Daoy (cell line): Measurements from ENCODE around the gene ADARB1. TPM values are rescaled to one million over a fixed set of nuclear protein-coding genes. Genes with fewer than 3 reads are reported as not detected.

Experiments
- DNase-seq: peaks from one replicate; pipeline ENCODE4 v3.0.0-alpha.2; 2015; ENCODE audit warnings: low read depth
- total RNA-seq: library from RNA; depleted of rRNA; stranded (reverse); fragments of >200 nt; shearing (Covaris generic); gene quantifications from 2 replicates; pipeline ENCODE4 v1.2.3, GENCODE V29; 2014

Gene ADARB1
- total RNA-seq, 1 experiment from 2014 or later, result 4.7 TPM

- no peak for DNase-seq
Measured at GRCh38 chr21:45200581-45201296, 126.4 kb downstream of the ADARB1 start.

- DNase-seq, result no peak
Measured at GRCh38 chr21:45202344-45202743, 128.0 kb downstream of the ADARB1 start.

- DNase-seq, result no peak
Measured at GRCh38 chr21:45202889-45203288, 128.5 kb downstream of the ADARB1 start.

GRCh38 chr21:45203983-45204382, 129.6 kb downstream of the ADARB1 start:
- no peak for DNase-seq

- no peak for DNase-seq
Measured at GRCh38 chr21:45204395-45204794, 130.0 kb downstream of the ADARB1 start.

GRCh38 chr21:45207839-45208626, 133.7 kb downstream of the ADARB1 start:
- no peak for DNase-seq

GRCh38 chr21:45208627-45208951, 134.2 kb downstream of the ADARB1 start:
- DNase-seq, result peak; percentile 42

- no peak for DNase-seq
Measured at GRCh38 chr21:45209046-45209445, 134.7 kb downstream of the ADARB1 start.

- no peak for DNase-seq
Measured at GRCh38 chr21:45209685-45210284, 135.4 kb downstream of the ADARB1 start.

GRCh38 chr21:45210461-45210983, 136.1 kb downstream of the ADARB1 start:
- no peak for DNase-seq

- no peak for DNase-seq
Measured at GRCh38 chr21:45211661-45212060, 137.3 kb downstream of the ADARB1 start.

- no peak for DNase-seq
Measured at GRCh38 chr21:45213392-45213791, 139.0 kb downstream of the ADARB1 start.

GRCh38 chr21:45215213-45215612, 140.8 kb downstream of the ADARB1 start:
- DNase-seq, result no peak

- DNase-seq, result no peak
Measured at GRCh38 chr21:45217010-45217409, 142.6 kb downstream of the ADARB1 start.

GRCh38 chr21:45219517-45219916, 145.1 kb downstream of the ADARB1 start:
- no peak for DNase-seq

- DNase-seq, result no peak
Measured at GRCh38 chr21:45220071-45220481, 145.7 kb downstream of the ADARB1 start.

GRCh38 chr21:45220714-45221490, 146.5 kb downstream of the ADARB1 start:
- no peak for DNase-seq

- no peak for DNase-seq
Measured at GRCh38 chr21:45222001-45222400, 147.6 kb downstream of the ADARB1 start.

- DNase-seq, result no peak
Measured at GRCh38 chr21:45223236-45224185, 149.1 kb downstream of the ADARB1 start.

GRCh38 chr21:45224189-45224938, 150.0 kb downstream of the ADARB1 start:
- no peak for DNase-seq
